HG02571 (cell line): Measurements from ENCODE around the gene AACS.
"Not testable (repeated sequence)": the region's sequence is repeated elsewhere in the genome, so short reads cannot be mapped to it uniquely, and the experiment has no call there.

ENCODE experiments used
- ATAC-seq: cut with Tn5 transposase; IDR thresholded peaks from one replicate; pipeline ENCODE4 v1.9.1; 2021; ENCODE audit warnings: mild to moderate bottlenecking, moderate library complexity; ENCODE audit not compliant: unreplicated experiment

Gene AACS, protein sequence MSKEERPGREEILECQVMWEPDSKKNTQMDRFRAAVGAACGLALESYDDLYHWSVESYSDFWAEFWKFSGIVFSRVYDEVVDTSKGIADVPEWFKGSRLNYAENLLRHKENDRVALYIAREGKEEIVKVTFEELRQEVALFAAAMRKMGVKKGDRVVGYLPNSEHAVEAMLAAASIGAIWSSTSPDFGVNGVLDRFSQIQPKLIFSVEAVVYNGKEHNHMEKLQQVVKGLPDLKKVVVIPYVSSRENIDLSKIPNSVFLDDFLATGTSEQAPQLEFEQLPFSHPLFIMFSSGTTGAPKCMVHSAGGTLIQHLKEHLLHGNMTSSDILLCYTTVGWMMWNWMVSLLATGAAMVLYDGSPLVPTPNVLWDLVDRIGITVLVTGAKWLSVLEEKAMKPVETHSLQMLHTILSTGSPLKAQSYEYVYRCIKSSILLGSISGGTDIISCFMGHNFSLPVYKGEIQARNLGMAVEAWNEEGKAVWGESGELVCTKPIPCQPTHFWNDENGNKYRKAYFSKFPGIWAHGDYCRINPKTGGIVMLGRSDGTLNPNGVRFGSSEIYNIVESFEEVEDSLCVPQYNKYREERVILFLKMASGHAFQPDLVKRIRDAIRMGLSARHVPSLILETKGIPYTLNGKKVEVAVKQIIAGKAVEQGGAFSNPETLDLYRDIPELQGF

DNA sequence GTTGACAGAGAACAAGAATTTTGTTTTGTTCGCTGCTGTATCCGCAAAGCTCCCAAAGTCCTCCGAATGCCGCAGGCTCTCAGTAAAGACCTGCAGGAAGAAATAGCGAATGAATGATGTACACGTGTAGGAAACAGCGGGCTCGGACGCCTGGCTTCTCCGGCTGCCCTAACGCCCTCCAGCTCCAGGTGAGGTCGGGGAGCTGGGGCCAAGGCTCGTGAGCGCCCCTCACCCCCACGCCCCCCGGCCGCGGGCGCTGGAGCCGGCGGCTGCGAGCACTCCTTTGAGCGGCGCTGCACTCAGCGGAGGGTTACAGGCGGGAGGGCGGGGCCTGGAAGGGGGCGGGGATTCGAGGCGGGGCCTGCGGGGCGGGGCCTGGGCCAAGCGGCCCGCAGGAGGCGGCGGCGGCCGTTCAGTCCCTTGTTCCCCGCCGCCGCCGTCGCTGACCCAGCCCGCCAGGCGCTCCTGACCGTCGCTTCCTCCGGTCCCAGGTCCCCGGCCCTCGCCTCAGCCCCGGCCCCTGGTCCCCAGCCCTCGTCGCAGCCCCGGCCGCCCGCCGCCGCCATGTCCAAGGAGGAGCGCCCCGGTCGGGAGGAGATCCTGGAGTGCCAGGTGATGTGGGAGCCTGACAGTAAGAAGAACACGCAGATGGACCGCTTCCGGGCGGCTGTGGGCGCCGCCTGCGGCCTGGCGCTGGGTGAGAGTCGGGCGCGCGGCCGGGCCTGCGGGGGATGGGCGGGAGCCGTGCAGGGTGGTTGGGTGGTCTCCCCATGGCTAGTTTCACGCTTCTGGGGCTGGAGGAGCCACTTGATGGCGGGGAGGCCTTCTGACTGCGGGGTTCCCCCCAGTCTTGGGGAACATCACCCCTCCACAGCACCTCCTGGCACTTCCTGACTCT is at the start of gene AACS:
Gene AACS (plus strand): TSS at position 415 of the 898 bp plus-strand sequence. CDS start 150 bp downstream, at position 565.
- ATAC-seq: peak; percentile 86

DNA sequence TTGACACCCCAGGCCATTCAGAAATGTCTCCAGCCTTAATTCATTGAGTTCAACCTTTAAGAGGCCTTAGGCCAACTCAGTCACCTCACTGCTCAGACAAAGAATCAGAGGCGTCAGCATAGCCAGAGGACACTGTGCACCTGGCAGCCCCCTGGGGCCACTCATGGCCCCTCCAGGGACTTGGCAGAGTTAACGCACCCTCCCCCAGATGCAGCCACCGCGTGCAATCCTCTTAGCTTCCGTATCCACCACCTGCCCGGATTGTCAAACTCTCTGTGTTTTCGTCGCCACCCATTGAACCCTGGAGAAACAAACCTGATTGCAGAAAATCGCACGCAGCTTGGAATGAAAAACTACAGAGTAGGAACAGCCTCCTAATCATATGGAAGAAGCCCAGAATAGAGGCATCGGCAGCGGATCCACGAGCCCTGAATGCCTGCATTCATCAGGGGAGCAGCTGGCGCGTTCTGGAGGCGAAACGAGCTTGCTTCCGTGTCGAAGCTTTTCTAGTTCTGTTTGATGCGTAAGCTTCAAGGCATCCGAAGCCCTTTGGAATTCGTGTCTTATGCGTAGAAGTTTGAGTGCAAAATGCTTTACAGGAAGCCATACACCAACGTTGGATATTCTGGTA is 49.4 kb upstream of the AACS start:
- ATAC-seq: no peak

DNA sequence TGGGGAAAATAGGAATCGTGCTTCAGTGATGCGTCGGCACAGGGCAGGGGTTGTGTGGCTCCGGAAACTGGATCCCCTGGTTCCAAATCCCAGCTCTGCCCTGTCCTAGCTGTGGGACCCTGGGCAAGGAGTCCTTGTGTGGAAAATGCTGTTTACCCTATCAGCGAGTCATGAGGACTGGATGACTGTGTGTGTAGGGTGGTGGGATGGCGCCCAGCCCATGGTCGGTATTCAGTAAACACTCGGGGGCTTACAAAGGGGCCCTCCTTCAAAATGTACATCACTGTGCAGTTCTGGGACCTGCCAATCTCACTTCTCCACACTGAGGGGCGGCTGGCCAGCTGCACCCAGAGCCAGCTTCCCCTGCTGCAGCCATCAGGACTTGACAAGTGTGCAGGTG is 47.4 kb upstream of the AACS start:
- no peak for ATAC-seq

DNA sequence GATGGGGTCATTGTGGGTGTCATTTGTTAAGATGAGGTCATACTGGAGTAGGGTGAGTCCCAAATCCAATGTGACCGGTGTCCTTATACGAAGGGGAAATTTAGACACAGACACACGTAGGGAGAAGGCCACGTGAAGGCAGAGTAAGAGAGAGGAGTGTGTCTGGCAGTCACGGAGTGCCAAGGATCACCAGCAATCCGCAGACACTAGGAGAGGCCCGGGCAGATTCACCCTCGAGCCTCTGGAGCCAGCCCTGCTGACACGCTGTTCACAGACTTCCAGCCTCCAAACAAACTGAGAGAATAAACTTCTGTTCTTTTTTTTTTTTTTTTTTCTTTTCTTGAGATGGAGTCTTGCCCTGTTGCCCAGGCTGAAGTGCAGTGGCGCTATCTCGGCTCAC is 46.9 kb upstream of the AACS start:
- ATAC-seq: no peak

DNA sequence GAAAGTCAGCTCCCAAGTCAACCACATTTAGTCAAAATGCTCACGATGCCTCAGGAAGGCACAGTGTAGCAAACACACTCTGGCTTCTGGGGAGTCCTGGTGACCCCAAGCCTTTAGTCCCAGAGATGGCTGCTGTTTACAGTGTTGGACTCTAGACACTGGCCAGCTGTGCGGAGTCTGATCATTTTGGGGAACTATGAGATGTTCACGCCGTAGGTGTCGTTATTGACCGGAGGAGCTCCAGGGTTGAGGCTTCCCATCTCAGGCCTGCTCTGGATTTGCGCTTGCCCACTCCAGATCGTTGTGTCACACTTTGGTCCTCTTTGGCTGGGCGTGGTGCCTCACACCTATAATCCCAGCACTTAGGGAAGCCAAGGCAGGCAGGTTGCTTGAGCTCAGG is 44.1 kb upstream of the AACS start:
- ATAC-seq: no peak

DNA sequence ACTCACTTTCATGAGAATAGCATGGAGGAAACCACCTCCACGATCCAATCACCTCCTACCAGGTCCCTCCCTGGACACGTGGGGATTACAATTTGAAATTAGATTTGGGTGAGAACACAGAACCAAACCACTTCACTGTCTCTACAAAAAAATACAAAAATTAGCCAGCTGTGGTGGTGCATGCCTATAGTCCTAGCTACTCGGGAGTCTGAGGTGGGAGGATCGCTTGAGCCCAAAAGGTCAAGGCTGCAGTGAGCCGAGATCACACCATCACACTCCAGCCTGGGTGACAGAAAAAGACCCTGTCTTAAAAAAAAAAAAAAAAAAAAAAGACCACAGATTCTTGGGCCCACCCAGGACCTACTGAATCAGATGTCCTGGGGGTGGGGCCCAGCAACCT is 43.5 kb upstream of the AACS start:
- ATAC-seq: no peak

DNA sequence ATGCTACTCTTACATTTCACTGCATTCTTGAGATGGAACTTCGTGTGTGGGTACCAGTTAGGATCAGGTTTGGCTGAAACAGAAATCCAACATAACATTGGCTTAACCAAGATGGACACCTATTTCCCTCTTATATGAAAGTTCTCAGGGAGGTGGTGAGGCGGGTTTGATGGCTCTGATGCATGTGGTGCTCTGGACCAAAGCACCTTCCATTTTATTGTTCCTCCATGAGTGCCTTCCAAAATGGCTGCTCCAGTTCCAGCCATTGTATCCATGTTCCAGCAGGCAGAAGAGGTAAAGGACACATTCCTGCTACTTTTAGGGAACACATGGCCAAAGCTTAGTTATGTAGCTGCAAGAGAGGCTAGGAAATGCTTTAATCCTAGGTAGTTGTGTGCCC is 42.2 kb upstream of the AACS start:
- no peak for ATAC-seq

DNA sequence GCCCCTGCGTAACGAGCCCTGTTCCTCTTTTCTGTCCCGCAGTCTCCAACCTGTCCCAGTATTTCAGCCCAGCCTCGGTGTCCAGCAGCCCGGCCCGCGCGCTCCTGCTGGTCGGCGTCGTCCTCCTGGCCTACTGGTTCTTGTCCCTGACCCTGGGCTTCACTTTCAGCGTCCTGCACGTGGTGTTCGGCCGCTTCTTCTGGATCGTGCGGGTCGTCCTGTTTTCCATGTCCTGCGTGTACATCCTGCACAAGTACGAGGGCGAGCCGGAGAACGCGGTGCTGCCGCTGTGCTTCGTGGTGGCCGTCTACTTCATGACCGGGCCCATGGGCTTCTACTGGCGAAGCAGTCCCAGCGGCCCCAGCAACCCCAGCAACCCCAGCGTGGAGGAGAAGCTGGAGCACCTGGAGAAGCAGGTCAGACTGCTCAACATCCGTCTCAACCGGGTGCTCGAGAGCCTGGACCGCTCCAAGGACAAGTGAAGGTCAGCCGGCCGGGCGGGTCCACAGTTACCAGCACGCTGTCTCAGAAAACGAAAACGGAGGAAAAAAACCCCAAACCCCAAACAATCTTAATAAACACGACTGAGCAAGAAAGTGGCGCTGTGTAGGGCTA is 40.2 kb upstream of the AACS start:
- no peak for ATAC-seq

DNA sequence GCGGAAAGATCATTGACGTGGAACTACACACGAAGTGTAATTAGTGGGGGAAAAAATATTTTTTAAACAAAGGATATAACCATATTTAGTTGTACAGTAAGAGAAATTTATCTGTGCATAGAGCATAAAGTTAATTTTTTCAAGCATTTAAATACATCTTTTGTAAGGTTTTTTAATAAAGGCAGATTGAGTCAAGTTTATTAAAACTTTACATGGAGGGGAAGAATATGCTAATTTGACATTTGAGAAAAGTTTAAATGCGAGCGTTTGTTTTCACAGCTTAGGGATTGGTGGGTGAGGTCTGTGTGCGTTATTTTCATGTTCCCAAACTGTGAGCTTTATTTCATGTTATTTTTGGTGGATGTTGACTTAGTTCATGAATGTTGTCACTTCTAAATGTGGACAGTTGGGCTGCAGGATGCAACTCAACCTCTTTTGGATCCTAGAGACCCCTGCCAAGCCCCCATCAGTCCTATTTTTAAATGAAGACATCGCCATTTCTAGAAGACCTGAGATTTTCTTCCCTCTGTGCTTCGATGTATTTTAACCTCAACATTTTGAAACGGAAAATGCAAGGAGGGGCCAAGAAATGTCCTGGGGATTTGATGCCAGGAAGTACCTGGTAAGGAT is 39.5 kb upstream of the AACS start:
- ATAC-seq: no peak

DNA sequence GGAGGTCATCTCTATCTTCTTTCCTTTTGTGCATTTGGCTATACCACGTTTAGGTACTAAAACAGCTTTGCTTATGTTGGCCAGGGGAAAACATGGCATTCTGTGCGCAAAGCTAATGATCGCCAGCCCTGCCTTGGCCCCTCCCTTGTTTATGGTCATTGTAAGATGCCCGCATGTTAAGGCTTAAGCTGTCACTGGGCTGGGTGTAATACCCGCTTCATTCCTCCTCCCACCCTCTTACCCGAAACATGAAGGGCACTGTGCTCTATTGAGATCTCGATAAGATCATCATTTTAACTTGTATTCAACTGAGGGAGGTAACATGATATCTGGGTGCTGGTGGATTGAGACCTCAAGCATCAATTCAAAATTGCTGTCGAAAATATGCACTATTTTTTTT is 37.1 kb upstream of the AACS start:
- no peak for ATAC-seq

DNA sequence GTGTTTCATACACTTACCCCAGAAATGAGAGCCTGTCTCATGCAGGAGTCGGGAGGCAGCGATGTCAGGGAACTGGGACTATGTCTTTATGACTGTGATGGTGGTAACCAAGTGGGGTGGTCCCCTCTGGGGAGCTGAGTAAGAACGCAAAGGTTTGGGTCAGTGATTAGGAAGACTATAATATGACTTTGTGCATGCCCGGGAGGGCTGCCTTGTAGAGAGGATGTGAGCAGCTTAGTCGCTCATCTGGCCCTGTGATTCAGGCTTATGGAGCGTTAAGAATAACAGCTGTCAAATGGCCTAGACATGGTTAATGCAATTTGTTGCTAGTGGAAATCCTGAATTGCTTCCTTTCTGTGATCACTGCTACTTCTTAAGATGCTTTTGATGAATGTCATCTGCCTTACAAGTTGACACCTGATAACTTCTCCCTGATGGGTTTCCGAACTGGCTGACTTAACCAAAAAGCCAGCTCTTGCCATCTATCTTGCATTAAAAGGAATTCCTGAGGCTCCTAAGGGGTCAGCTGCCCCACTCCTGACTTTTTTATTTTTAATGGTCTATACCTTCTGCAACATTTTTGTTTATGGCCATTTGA is 35.4 kb upstream of the AACS start:
- no peak for ATAC-seq

DNA sequence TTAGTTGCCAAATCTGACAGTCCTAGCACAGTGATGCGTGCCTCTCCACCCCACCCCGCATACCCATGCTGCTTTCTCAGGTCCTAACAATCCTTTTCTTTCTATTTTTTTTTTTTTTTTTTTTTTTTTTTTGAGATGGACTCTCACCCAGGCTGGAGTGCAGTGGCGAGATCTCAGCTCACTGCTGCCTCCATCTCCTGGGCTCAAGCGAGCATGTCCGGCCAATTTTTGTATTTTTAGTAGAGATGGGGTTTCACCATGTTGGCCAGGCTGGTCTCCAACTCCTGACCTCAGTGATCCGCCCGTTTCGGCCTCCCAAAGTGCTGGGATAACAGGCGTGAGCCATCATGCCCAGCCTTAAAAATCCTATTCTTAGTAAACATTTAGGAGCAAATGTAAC is 33.8 kb upstream of the AACS start:
- not testable (repeated sequence) for ATAC-seq

DNA sequence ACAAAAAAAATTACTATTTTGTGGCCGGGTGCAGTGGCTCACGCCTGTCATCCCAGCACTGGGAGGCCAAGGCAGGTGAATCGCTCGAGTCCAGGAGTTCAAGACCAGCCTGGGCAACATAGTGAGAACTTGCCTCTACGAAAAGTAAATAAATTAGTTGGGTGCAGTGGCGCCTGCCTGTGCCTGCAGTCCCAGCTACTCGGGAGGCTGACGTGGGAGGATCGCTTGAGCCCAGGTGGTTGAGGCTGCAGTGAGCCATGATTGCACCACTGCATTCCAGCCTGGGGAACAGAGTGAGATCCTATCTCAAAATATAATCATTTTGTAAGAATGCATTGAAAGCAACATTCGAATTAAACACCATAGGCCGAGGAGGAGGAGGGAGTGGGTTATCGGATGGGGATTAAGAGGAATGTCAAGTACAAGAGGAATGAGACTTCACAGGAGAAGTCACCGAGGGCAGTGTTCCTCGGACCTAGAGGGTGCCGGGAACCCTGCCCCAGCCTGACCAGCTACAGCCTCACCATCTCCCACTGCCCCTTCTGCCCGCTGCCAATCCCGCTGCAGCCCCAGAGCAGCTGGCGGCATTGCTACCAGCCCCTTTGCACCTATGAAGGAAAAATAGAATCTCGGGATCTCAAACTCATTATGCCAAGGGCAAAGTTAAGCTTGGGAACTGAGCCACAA is 32.6 kb upstream of the AACS start:
- no peak for ATAC-seq

DNA sequence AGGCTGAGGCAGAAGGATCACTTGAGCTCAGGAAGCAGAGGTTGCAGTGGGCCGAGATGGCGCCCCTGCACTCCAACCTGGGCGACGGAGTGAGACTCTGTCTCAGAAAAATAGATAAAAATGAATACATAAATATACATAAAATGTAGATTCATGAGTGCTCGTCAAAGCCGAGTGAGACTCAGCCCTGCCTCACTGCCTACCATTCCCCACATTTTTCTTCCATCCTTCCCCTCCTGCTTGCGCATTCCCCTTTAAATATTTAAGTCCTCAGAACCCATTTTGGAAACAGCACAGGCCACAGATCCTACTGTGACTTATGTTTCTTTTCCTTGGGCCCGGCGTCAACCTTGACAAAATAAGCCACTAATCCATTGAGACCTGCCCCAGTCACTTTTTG is 31.9 kb upstream of the AACS start:
- no peak for ATAC-seq

DNA sequence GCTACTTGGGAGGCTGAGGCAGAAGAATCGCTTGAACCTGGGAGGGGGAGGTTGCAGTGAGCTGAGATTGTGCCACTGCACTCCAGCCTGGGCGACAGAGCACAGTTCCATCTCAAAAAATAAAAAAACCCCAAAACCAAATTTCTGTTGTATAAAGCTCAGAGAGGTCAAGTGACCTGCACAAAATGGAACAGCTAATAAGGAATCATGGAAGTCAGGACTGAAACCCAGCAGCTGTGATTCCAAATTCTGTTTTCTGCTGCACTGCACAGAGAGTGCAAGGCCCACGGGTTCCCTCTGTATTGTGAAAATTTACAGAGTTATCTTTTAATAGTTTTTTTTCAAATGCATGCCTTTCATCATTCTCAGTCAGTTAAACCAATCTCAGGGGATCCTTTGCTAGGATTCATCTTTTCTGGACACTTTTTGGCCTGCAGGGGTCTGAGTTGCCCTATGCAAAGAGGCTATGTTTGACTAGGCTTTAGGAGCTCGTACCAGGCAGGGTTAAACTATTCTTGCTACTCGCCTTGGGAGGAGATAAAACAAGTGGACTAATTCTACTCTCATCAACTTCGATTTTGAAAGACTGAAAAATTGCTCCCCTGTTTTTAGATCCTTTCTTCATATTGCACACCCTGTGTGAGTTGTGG is 26.1 kb upstream of the AACS start:
- no peak for ATAC-seq

DNA sequence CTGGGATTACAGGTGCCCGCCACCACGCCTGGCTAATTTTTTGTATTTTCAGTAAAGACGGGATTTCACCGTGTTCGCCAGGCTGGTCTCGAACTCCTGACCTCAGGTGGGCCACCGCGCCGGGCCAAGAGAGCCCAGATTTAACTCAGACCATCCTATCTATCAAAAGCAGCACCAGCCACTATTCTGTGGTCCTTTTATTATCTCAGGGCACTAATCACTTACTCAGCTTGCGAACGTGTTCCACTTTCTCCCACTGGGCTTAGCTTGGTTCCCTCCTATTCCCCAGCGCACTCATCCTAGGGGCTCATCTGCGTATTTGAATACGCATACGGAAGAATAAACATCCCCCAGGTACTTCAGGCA is 16.2 kb upstream of the AACS start:
- ATAC-seq: no peak

DNA sequence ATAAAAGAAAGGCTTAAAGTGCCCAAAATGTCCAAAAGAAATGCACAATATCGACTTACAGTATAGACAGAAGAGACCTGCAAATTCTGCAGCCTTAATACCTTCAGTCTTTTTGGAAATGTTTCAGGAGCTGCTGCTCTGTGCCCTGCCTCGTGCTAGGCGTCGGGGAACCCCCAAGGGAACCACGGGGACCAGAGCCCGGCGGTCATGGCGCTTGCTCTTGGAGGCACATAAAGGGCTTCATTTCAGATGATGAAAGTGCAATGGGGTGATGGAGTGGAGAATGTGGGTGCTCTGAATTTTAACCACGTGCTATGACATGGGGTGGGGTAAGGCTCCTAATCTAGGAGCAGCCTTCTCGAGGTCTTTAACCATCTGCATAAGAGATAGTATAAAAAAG is 14.8 kb upstream of the AACS start:
- ATAC-seq: no peak

DNA sequence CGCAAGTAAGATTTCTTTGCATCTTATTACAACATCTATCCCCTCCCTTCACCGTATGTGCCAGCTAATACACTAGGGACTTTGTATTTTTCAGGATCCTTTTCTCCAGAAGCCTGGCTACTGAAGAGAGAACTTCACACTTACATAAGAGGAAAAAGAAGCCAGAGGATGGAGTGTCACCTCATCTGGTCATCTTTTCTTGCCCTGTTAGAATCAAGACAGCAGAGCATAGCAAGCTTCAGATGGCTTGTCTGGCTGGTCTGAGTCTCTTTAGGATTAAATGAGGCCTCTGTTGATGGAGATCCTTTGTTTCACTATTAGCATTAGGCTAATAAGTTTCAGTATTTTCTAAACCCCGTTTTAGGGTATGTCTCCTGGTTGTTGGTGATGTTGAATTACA is 14.4 kb upstream of the AACS start:
- no peak for ATAC-seq

DNA sequence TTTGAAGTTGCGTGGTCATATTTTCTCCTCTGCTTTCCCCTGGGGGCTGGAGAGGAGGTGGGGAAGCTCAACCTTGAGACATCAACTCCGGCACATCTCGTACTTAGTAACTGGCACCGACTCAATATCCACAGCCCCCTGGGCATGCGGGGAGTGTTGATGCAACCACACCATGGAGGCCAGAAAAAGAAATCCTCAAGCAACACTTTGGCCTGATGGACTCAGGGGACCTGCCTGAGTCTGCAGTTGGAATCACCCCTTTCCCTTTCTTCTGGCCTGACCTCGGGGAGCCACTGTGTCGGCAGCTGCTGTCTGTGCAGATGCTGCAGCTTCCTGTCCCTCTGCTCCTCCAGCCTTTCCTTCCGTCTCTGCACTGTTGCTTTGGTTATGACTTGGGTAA is 11.4 kb upstream of the AACS start:
- no peak for ATAC-seq
